Measurements from ENCODE around the gene ODF2. TPM values are rescaled to one million over a fixed set of nuclear protein-coding genes. Genes with fewer than 3 reads are reported as not detected.

Gene ODF2
- 37.7 and 40.5 TPM in 2 replicates for total RNA-seq
- long read RNA-seq, transcript ODF2-201 (21 exons, 3,899 nt) = major isoform, 140 of 308 reads
- long read RNA-seq, partial matches to known transcripts = 60 of 308 reads
- long read RNA-seq, other reads (novel, unspliced or antisense) = 107 of 308 reads

DNA sequence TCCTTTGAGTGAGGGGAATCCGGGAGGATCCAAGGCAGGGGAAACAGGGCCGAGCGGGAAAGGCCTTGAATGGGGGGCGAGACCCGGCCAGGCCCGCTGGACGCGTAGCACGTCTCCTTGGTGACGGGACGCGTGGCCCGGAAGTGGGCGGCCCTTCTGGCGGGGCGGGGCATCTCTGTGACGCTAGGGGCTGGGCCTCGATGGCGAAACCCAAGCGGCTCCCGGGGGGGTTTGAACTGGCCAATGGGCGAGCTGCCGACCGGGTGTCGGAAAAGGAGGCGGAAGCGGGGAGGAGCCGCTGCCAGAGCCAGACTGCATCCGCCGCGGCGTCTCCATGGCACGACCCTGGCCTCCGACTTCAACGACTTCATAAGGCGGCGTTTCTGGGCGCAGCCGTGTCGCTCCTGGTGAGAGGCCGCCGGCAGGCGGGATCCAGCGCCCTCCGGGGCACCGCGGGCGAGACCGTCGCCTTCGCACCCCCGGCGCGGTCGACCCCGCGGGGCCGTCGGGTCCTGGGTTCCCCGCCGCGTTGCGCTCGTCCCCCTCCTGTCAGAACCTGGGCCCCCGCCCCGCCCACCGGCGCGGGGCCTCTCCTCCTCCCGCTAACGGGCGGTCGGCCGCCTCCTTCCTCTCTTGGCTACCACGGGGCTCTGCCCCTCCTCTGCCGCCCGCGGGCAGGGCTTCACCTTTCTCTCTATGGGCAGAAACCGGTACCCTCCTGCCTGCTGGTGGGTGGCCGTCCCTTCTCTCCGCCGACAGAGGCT is at the start of gene ODF2:
TSS of gene ODF2 (plus strand) at position 158 of the 764 bp plus-strand sequence. CDS start at position 244, 86 bp downstream.
- no peaks in the 10 kb centered on the region for H3K9me3 Mint-ChIP-seq (ENCODE audit: unreplicated experiment)
- peaks cover 13% of the 10 kb centered on the region for H3K4me1 Mint-ChIP-seq (ENCODE audit: unreplicated experiment)
- no peaks in the 10 kb centered on the region for H3K27me3 Mint-ChIP-seq (ENCODE audit: unreplicated experiment)
- H3K36me3 Mint-ChIP-seq (ENCODE audit: unreplicated experiment) = peaks cover 7% of the 10 kb centered on the region
- peak within 1 kb of the TSS; percentile 93 for H3K27ac Mint-ChIP-seq (ENCODE audit: unreplicated experiment)
- peak; percentile 99 for DNase-seq (ENCODE audit: extremely low spot score, unreplicated experiment)
- TF ChIP-seq, protein P1, sequence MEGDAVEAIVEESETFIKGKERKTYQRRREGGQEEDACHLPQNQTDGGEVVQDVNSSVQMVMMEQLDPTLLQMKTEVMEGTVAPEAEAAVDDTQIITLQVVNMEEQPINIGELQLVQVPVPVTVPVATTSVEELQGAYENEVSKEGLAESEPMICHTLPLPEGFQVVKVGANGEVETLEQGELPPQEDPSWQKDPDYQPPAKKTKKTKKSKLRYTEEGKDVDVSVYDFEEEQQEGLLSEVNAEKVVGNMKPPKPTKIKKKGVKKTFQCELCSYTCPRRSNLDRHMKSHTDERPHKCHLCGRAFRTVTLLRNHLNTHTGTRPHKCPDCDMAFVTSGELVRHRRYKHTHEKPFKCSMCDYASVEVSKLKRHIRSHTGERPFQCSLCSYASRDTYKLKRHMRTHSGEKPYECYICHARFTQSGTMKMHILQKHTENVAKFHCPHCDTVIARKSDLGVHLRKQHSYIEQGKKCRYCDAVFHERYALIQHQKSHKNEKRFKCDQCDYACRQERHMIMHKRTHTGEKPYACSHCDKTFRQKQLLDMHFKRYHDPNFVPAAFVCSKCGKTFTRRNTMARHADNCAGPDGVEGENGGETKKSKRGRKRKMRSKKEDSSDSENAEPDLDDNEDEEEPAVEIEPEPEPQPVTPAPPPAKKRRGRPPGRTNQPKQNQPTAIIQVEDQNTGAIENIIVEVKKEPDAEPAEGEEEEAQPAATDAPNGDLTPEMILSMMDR (IDR thresholded peaks at IDR 0.05) = no peak
- peak within 1 kb of the TSS; percentile 89 for H3K4me3 Mint-ChIP-seq (ENCODE audit: unreplicated experiment)

DNA sequence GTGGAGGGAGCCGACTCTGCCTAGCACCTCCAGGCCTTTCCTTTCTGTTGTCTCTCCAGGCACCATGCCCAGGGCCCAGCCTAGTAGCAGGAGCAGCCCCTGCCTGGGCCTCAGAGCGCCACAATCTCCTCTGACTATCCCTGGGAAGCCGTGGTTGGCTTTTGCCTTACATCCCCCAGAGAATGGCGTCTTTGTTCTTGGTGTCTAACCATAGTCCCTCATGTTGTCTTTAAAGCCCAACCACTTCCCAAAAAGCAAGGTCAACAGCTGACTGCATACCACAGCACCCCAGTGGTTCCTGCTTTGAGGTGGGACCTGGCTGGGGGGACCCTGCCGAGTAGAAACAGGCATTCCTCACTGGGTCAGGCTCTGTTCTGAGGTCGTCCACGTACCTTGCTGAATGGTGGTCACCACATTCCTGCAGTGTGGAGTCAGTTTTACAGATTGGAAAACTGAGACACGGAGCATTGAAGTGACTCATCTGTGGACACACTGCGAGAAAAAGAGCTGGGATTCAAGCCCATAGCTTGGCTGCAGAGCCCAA is 48.9 kb upstream of the ODF2 start:
- Mint-ChIP-seq H3K9me3 (ENCODE audit: unreplicated experiment) (no peaks in the 10 kb centered on the region), H3K4me3 (ENCODE audit: unreplicated experiment) (no peak overlapping the region), H3K27me3 (ENCODE audit: unreplicated experiment) (peaks cover 7% of the 10 kb centered on the region), H3K36me3 (ENCODE audit: unreplicated experiment) (no peaks in the 10 kb centered on the region), H3K27ac (ENCODE audit: unreplicated experiment) (no peak overlapping the region), H3K4me1 (ENCODE audit: unreplicated experiment) (peaks cover 2% of the 10 kb centered on the region)
- no peak for DNase-seq (ENCODE audit: extremely low spot score, unreplicated experiment)
- TF ChIP-seq, protein P1 (IDR thresholded peaks at IDR 0.05) = no peak

DNA sequence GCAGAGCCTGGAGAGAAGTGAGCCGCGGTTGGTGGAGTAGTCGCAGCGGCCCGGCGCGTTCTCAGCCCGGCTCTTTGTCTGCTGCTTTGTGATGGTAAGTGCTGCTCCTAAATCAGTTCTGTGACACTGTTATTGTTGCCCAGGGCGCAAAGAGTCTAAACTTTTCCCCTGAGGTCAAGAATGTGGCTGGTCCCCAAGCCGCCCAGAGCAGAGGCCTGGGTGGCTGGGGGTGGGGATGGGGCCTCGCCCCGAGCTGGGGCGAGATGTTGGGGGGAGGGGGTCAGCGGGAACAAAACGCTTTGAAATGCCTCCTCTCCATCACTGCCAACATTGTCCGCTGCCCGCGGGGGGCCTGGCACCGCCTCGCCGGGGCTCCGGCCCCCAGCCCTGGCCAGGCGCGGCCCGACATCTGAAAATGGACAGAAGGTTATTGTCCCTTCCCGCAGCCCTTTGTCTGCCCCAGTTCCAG is 46.8 kb upstream of the ODF2 start:
- Mint-ChIP-seq H3K36me3 (ENCODE audit: unreplicated experiment) (no peaks in the 10 kb centered on the region), H3K27ac (ENCODE audit: unreplicated experiment) (no peak overlapping the region), H3K4me1 (ENCODE audit: unreplicated experiment) (peaks cover 2% of the 10 kb centered on the region), H3K27me3 (ENCODE audit: unreplicated experiment) (peaks cover 12% of the 10 kb centered on the region), H3K9me3 (ENCODE audit: unreplicated experiment) (no peaks in the 10 kb centered on the region), H3K4me3 (ENCODE audit: unreplicated experiment) (no peak overlapping the region)
- no peak for DNase-seq (ENCODE audit: extremely low spot score, unreplicated experiment)
- TF ChIP-seq, protein P1 (IDR thresholded peaks at IDR 0.05) = no peak

DNA sequence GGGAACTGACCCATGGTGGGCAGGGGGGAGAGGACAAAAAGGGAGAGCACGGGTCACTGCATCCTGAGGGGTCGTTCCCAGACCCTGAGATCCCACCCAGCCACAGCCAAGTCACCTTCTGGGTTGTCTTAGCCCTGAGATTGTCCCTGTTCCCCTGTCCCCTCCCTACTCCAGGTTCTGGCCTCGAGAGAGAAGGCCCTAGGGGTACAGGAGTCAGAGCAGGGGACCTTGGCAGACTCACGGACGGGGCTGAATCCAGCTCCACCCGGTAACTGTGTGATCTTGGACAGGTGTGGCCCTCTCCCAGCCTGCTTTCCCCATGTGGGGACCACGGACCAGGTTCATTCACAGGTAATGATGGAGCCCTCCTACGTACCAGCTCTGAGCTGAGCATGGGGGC is 46.4 kb upstream of the ODF2 start:
- Mint-ChIP-seq H3K4me1 (ENCODE audit: unreplicated experiment) (peaks cover 2% of the 10 kb centered on the region), H3K27ac (ENCODE audit: unreplicated experiment) (no peak overlapping the region), H3K36me3 (ENCODE audit: unreplicated experiment) (no peaks in the 10 kb centered on the region), H3K4me3 (ENCODE audit: unreplicated experiment) (no peak overlapping the region), H3K9me3 (ENCODE audit: unreplicated experiment) (no peaks in the 10 kb centered on the region), H3K27me3 (ENCODE audit: unreplicated experiment) (peaks cover 17% of the 10 kb centered on the region)
- TF ChIP-seq, protein P1 (IDR thresholded peaks at IDR 0.05) = no peak
- DNase-seq (ENCODE audit: extremely low spot score, unreplicated experiment) = no peak

DNA sequence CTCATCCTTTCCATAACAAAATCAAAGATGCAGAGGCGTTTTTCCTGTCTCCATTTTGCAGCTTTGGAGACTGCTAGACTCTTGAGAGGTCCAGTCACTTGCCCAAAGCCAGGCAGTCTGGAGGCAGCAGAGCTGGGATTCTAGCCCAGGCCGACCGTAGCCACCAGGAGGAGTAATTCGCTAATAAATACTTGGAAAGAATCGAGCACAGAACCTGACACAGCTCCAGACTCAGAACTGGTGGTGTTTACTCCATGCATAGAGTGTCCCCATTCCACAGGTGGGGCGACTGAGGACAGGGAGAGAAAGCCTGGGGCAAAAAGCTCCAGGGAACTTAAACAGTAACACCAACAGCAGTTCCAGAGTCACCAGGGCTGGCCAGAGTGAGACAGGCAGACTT is 45.8 kb upstream of the ODF2 start:
- Mint-ChIP-seq H3K36me3 (ENCODE audit: unreplicated experiment) (no peaks in the 10 kb centered on the region), H3K27ac (ENCODE audit: unreplicated experiment) (no peak overlapping the region), H3K4me1 (ENCODE audit: unreplicated experiment) (peaks cover 2% of the 10 kb centered on the region), H3K9me3 (ENCODE audit: unreplicated experiment) (no peaks in the 10 kb centered on the region), H3K4me3 (ENCODE audit: unreplicated experiment) (no peak overlapping the region), H3K27me3 (ENCODE audit: unreplicated experiment) (peaks cover 22% of the 10 kb centered on the region)
- DNase-seq (ENCODE audit: extremely low spot score, unreplicated experiment) = no peak
- TF ChIP-seq, protein P1 (IDR thresholded peaks at IDR 0.05) = peak; percentile 39
